HepG2 (cell line): ENCODE results near the gene ZFHX3. TPM values are rescaled to one million over a fixed set of nuclear protein-coding genes. Genes with fewer than 3 reads are reported as not detected.

Source experiments
- ARNT2 ChIP-seq: sonication (generic); formaldehyde crosslinking; IDR thresholded peaks from 2 replicates; pipeline ENCODE4 v1.8.0; 2022; ENCODE audit warnings: mild to moderate bottlenecking, low read depth, missing genetic modification reagents, moderate library complexity
- CEBPB ChIP-seq: IDR thresholded peaks from 2 replicates; pipeline ENCODE4 v1.6.1; 2011; ENCODE audit warnings: low read depth, low read length, improper control_type of control experiment, borderline replicate concordance
- FOSL2 ChIP-seq: sonication (generic); formaldehyde crosslinking; IDR thresholded peaks from 2 replicates; pipeline ENCODE4 v1.4.0; 2020; ENCODE audit warnings: missing genetic modification reagents
- ISX ChIP-seq: sonication (generic); formaldehyde crosslinking; conservative IDR thresholded peaks from 2 replicates; pipeline ENCODE4 v1.5.0; 2020; ENCODE audit warnings: missing genetic modification reagents
- KDM2A ChIP-seq: sonication (generic); formaldehyde crosslinking; IDR thresholded peaks from 2 replicates; pipeline ENCODE4 v1.4.0; 2020; ENCODE audit warnings: low read depth, missing genetic modification reagents, borderline replicate concordance
- KMT2B ChIP-seq: IDR thresholded peaks from 2 replicates; pipeline ENCODE4 v1.6.1; 2016; ENCODE audit warnings: missing genetic modification reagents, missing compliant biosample characterization
- MAZ ChIP-seq, 2 experiments: sonication (generic) in 1 of 2; formaldehyde crosslinking in 1 of 2; IDR thresholded peaks; 2 replicates each; pipeline versions ENCODE4 v1.5.0 to v1.6.1; 2012 to 2020; ENCODE audit warnings: low read depth in 2 of 2, mild to moderate bottlenecking in 2 of 2, borderline replicate concordance in 1 of 2, improper control_type of control experiment in 1 of 2, low read length in 1 of 2, missing genetic modification reagents in 1 of 2, moderate library complexity in 1 of 2
- RBM22 ChIP-seq: fragments of 200-400 bp; formaldehyde crosslinking; optimal IDR thresholded peaks from 2 replicates; pipeline ENCODE3; 2017; ENCODE audit warnings: mild to moderate bottlenecking, low read length, moderate library complexity
- SOX6 ChIP-seq, 2 experiments: fragments of 450-650 bp in 1 of 2; sonication (generic) in 1 of 2; formaldehyde crosslinking in 1 of 2; IDR thresholded peaks; 2 replicates each; pipeline versions ENCODE4 v1.4.0 to v1.6.1; 2017 to 2020; ENCODE audit warnings: antibody characterized with exemption in 1 of 2, mild to moderate bottlenecking in 1 of 2, missing genetic modification reagents in 1 of 2
- ZNF101 ChIP-seq: sonication (generic); formaldehyde crosslinking; IDR thresholded peaks from 2 replicates; pipeline ENCODE4 v1.4.0; 2020; ENCODE audit warnings: mild to moderate bottlenecking, low read depth, missing genetic modification reagents, borderline replicate concordance
- ZNF224 ChIP-seq: sonication (generic); formaldehyde crosslinking; IDR thresholded peaks from 2 replicates; pipeline ENCODE4 v1.5.0; 2020; ENCODE audit warnings: mild to moderate bottlenecking, missing genetic modification reagents
- ZNF572 ChIP-seq: sonication (generic); formaldehyde crosslinking; IDR thresholded peaks from 2 replicates; pipeline ENCODE4 v1.5.1; 2020; ENCODE audit warnings: mild to moderate bottlenecking, missing genetic modification reagents
- ZNF652 ChIP-seq: IDR thresholded peaks from 2 replicates; pipeline ENCODE4 v1.6.1; 2016; ENCODE audit warnings: low read depth, borderline replicate concordance
- polyA plus RNA-seq, 8 experiments: library from polyadenylated mRNA; depleted of rRNA in 3 of 8; stranded (reverse) in 7 of 8; unstranded in 1 of 8; fragments of >200 nt; fragmentation: Illumina TruSeq in 4 of 8; extraction: Trizol in 4 of 8; gene quantifications; 2 replicates each; pipeline versions ENCODE4 v1.2.1 to v1.2.3, GENCODE V29; 2011 to 2016; ENCODE audit warnings: low read depth in 4 of 8, missing spikeins in 1 of 8, mixed read lengths in 1 of 8; ENCODE audit not compliant: insufficient read depth in 1 of 8
- total RNA-seq, 5 experiments: library from RNA; depleted of rRNA; stranded (reverse); fragments of >200 nt; fragmentation: Illumina TruSeq; extraction: Trizol; gene quantifications; 2 replicates each; pipeline ENCODE4 v1.2.3, GENCODE V29; 2016; ENCODE audit warnings: low read depth in 1 of 5
- TF ChIP-seq, protein P1 (sequence below): sonication (generic); formaldehyde crosslinking; IDR thresholded peaks from 2 replicates; pipeline ENCODE4 v1.5.1; 2020; ENCODE audit warnings: missing genetic modification reagents, mild to moderate bottlenecking, borderline replicate concordance
- TF ChIP-seq, protein P2 (sequence below): sonication (generic); formaldehyde crosslinking; IDR thresholded peaks from 2 replicates; pipeline ENCODE4 v1.5.0; 2020; ENCODE audit warnings: missing genetic modification reagents, mild to moderate bottlenecking, borderline replicate concordance
- TF ChIP-seq, protein P3 (sequence below): sonication (generic); formaldehyde crosslinking; IDR thresholded peaks from 2 replicates; pipeline ENCODE4 v1.5.1; 2020; ENCODE audit warnings: mild to moderate bottlenecking, missing genetic modification reagents, moderate library complexity
- TF ChIP-seq, protein P4 (sequence below): sonication (generic); formaldehyde crosslinking; IDR thresholded peaks from 2 replicates; pipeline ENCODE4 v1.4.0; 2020; ENCODE audit warnings: missing genetic modification reagents

Gene ZFHX3
- total and polyA plus RNA-seq, 2 of the 13 experiments (the other 11 are each of a cell fraction or from before 2014, with no cell fraction given): 5.0 to 6.0 TPM

DNA sequence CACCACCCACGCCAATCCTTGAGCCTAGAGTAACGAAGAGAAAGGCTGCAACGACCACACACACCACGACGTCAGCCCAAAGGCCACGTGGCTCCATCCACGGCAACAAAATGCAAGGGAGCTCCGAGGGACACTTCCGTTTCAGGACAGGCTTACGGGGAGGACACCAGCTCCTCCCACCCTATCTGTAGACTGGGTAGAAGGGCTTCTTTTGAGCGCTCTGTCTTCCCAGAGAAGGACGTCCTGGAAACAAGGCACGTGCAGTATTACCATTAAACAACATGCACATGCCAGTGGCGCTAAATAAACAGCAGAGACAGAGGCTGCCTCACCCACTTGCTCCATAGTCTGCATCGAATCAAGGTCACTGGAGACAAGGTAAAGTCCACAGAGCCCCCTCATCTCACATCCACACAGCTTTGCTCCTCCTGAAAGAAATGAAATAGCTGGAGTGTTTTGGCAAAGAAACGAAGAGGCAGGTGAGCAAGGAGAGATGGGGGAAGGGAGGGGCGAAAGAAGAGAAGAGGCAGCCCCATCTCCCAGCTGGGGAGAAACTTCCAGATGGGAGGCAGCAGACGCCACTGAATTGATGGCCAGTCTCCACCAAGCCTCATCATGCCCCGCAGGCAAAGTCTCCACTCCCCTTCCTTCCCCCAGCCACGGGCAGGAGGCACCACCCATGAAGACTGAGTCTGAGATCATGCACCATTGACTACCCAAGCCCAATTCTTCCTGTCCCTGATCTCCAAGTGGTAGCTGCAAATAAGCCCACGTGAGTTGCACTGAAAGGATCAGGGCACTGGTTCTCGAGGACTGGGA lies 24.0 kb downstream of the ZFHX3 start (continued):
- TF ChIP-seq ARNT2 (peak; percentile 78; the same call in 1 of the 2 replicates), KMT2B (CRISPR knock-in tag) (no peak; the same call in 1 of the 2 replicates), SOX6 (IDR thresholded peaks at IDR 0.05) (no peak), SOX6 (CRISPR knock-in tag; IDR thresholded peaks at IDR 0.05) (peak; percentile 90), RBM22 (peak; percentile 82), ZNF652 (no peak), ZNF224 (CRISPR knock-in tag) (0 out of 2 replicates have a peak, but pooled peaks have one; percentile 4), CEBPB (0 out of 2 replicates have a peak, but pooled peaks have one; percentile 2), FOSL2 (peak; percentile 62; the same call in 1 of the 2 replicates), ZNF572 (CRISPR knock-in tag) (0 out of 2 replicates have a peak, but pooled peaks have one; percentile 56), ISX (CRISPR knock-in tag) (no peak), MAZ (IDR thresholded peaks at IDR 0.05; ENCODE audit: borderline replicate concordance, low read depth, low read length) (no peak), MAZ (CRISPR knock-in tag; IDR thresholded peaks at IDR 0.05; ENCODE audit: low read depth) (0 out of 2 replicates have a peak, but pooled peaks have one; percentile 21), KDM2A (0 out of 2 replicates have a peak, but pooled peaks have one; percentile 41), ZNF101 (CRISPR knock-in tag) (0 out of 2 replicates have a peak, but pooled peaks have one; percentile 21)
- TF ChIP-seq, protein P1, sequence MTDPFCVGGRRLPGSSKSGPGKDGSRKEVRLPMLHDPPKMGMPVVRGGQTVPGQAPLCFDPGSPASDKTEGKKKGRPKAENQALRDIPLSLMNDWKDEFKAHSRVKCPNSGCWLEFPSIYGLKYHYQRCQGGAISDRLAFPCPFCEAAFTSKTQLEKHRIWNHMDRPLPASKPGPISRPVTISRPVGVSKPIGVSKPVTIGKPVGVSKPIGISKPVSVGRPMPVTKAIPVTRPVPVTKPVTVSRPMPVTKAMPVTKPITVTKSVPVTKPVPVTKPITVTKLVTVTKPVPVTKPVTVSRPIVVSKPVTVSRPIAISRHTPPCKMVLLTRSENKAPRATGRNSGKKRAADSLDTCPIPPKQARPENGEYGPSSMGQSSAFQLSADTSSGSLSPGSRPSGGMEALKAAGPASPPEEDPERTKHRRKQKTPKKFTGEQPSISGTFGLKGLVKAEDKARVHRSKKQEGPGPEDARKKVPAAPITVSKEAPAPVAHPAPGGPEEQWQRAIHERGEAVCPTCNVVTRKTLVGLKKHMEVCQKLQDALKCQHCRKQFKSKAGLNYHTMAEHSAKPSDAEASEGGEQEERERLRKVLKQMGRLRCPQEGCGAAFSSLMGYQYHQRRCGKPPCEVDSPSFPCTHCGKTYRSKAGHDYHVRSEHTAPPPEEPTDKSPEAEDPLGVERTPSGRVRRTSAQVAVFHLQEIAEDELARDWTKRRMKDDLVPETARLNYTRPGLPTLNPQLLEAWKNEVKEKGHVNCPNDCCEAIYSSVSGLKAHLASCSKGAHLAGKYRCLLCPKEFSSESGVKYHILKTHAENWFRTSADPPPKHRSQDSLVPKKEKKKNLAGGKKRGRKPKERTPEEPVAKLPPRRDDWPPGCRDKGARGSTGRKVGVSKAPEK: 0 out of 2 replicates have a peak, but pooled peaks have one; percentile 13
- TF ChIP-seq, protein P2, sequence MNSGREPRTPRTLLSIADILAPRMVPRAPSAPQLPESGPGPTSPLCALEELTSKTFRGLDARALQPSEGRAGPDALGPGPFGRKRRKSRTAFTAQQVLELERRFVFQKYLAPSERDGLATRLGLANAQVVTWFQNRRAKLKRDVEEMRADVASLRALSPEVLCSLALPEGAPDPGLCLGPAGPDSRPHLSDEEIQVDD (CRISPR knock-in tag): no peak
- TF ChIP-seq, protein P3, sequence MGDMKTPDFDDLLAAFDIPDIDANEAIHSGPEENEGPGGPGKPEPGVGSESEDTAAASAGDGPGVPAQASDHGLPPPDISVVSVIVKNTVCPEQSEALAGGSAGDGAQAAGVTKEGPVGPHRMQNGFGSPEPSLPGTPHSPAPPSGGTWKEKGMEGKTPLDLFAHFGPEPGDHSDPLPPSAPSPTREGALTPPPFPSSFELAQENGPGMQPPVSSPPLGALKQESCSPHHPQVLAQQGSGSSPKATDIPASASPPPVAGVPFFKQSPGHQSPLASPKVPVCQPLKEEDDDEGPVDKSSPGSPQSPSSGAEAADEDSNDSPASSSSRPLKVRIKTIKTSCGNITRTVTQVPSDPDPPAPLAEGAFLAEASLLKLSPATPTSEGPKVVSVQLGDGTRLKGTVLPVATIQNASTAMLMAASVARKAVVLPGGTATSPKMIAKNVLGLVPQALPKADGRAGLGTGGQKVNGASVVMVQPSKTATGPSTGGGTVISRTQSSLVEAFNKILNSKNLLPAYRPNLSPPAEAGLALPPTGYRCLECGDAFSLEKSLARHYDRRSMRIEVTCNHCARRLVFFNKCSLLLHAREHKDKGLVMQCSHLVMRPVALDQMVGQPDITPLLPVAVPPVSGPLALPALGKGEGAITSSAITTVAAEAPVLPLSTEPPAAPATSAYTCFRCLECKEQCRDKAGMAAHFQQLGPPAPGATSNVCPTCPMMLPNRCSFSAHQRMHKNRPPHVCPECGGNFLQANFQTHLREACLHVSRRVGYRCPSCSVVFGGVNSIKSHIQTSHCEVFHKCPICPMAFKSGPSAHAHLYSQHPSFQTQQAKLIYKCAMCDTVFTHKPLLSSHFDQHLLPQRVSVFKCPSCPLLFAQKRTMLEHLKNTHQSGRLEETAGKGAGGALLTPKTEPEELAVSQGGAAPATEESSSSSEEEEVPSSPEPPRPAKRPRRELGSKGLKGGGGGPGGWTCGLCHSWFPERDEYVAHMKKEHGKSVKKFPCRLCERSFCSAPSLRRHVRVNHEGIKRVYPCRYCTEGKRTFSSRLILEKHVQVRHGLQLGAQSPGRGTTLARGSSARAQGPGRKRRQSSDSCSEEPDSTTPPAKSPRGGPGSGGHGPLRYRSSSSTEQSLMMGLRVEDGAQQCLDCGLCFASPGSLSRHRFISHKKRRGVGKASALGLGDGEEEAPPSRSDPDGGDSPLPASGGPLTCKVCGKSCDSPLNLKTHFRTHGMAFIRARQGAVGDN (CRISPR knock-in tag): peak; percentile 63
- TF ChIP-seq, protein P4, sequence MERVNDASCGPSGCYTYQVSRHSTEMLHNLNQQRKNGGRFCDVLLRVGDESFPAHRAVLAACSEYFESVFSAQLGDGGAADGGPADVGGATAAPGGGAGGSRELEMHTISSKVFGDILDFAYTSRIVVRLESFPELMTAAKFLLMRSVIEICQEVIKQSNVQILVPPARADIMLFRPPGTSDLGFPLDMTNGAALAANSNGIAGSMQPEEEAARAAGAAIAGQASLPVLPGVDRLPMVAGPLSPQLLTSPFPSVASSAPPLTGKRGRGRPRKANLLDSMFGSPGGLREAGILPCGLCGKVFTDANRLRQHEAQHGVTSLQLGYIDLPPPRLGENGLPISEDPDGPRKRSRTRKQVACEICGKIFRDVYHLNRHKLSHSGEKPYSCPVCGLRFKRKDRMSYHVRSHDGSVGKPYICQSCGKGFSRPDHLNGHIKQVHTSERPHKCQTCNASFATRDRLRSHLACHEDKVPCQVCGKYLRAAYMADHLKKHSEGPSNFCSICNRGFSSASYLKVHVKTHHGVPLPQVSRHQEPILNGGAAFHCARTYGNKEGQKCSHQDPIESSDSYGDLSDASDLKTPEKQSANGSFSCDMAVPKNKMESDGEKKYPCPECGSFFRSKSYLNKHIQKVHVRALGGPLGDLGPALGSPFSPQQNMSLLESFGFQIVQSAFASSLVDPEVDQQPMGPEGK (CRISPR knock-in tag): peak; percentile 55; the same call in 1 of the 2 replicates
